Measurements from ENCODE around the gene UBR4. TPM values are rescaled to one million over a fixed set of nuclear protein-coding genes. Genes with fewer than 3 reads are reported as not detected.

The UBR4 gene
- polyA plus RNA-seq, 1 of the 3 experiments (the other 2 are of a cell fraction) = 68.7 TPM

Other genes starting within 250 kb of the UBR4 start
- gene EMC1, start 41.3 kb upstream of the UBR4 start, polyA plus RNA-seq (2012; rRNA removed) = 55.9 and 87.6 TPM in 2 replicates
- gene MRTO4, start 41.5 kb upstream of the UBR4 start, polyA plus RNA-seq (2012; rRNA removed) = 48.4 and 55.2 TPM in 2 replicates
- gene AKR7A3, start 78.5 kb upstream of the UBR4 start, polyA plus RNA-seq (2012; rRNA removed) = 0.38 and 0.54 TPM in 2 replicates
- 36.8 and 40.7 TPM in 2 replicates for gene AKR7A2, start 101.9 kb upstream of the UBR4 start, polyA plus RNA-seq (2012; rRNA removed)
- gene SLC66A1, start 102.1 kb upstream of the UBR4 start, polyA plus RNA-seq (2012; rRNA removed) = 16.9 and 19.1 TPM in 2 replicates